A549 (cell line): Measurements from ENCODE around the gene NDUFA5. TPM values are rescaled to one million over a fixed set of nuclear protein-coding genes. Genes with fewer than 3 reads are reported as not detected.
A peak's percentile ranks its signal among the peaks of the same experiment; 100 is the strongest.

Experiments used
- ATAC-seq, 2 experiments: fragments of 200-7000 bp in 1 of 2; fragments of >200 bp in 1 of 2; cut with Nextera tagmentation in 1 of 2; cut with Tn5 transposase in 1 of 2; 3 replicates each; pipeline versions ENCODE4 v1.8.0 to v1.9.1; 2018 to 2020; ENCODE audit warnings: mild to moderate bottlenecking in 1 of 2, moderate library complexity in 1 of 2
- CTCF ChIA-PET: fragments of 300-600 bp; sonication (Branson Sonifier 250); formaldehyde crosslinking; extraction: SDS; loops from one replicate; lab custom pipeline; 2021; ENCODE audit warnings: antibody characterized with exemption, inconsistent platforms; lab: Yijun Ruan, JAX
- POLR2A ChIA-PET: fragments of 350-600 bp; formaldehyde crosslinking; extraction: SDS; loops from one replicate; lab custom pipeline; 2021; ENCODE audit warnings: antibody characterized with exemption, inconsistent platforms; lab: Yijun Ruan, JAX
- DNase-seq, 2 experiments: peaks; one replicate each; pipeline versions ENCODE4 v3.0.0 to v3.0.0-alpha.2; 2011 to 2016; ENCODE audit warnings: low read depth in 1 of 2, low spot score in 1 of 2
- FAIRE-seq: peaks from 2 replicates; lab custom pipeline; 2011; peaks lifted over from hg19 to GRCh38; lab: Jason Lieb, UNC
- H3K27ac ChIP-seq, 2 experiments: fragments of >200 bp; sonication (Bioruptor Twin); formaldehyde crosslinking; 3 replicates each; pipeline ENCODE4 v1.5.1; 2016 to 2017
- H3K4me1 ChIP-seq: fragments of >200 bp; sonication (Bioruptor Twin); formaldehyde crosslinking; 3 replicates; pipeline ENCODE4 v1.6.1; 2016
- H3K4me2 ChIP-seq: fragments of >200 bp; sonication (Bioruptor Twin); formaldehyde crosslinking; 3 replicates; pipeline ENCODE4 v1.6.1; 2016
- H3K4me3 ChIP-seq: fragments of >200 bp; sonication (Bioruptor Twin); formaldehyde crosslinking; 3 replicates; pipeline ENCODE4 v1.5.1; 2016
- H3K9me3 ChIP-seq: fragments of >200 bp; sonication (Bioruptor Twin); formaldehyde crosslinking; 3 replicates; pipeline ENCODE4 v1.6.1; 2016
- CHD4 ChIP-seq: fragments of 200-600 bp; sonication (generic); IDR thresholded peaks from 2 replicates; pipeline ENCODE4 v1.6.1; 2016; ENCODE audit warnings: antibody characterized with exemption, mild to moderate bottlenecking, borderline replicate concordance
- CTCF ChIP-seq: fragments of >200 bp; sonication (Bioruptor Twin); formaldehyde crosslinking; IDR thresholded peaks from 3 replicates; pipeline ENCODE4 v1.5.1; 2016
- E2F6 ChIP-seq: IDR thresholded peaks from 2 replicates; pipeline ENCODE4 v1.6.1; 2012; ENCODE audit warnings: low read depth, borderline replicate concordance
- EHMT2 ChIP-seq: fragments of 200-600 bp; sonication (generic); IDR thresholded peaks from 2 replicates; pipeline ENCODE4 v1.6.1; 2016; ENCODE audit warnings: antibody characterized with exemption, low read depth, mild to moderate bottlenecking, moderate library complexity
- ESRRA ChIP-seq: fragments of 150-350 bp; IDR thresholded peaks from 2 replicates; pipeline ENCODE4 v1.6.1; 2014; ENCODE audit warnings: mild to moderate bottlenecking, low read length, borderline replicate concordance
- GATA3 ChIP-seq: IDR thresholded peaks from 2 replicates; pipeline ENCODE4 v1.6.1; 2012; ENCODE audit warnings: borderline replicate concordance
- HMGXB4 ChIP-seq: fragments of 250-450 bp; sonication (Bioruptor Pico); IDR thresholded peaks from 2 replicates; pipeline ENCODE4 v1.5.0; 2021; ENCODE audit warnings: mild to moderate bottlenecking, moderate library complexity, borderline replicate concordance
- HOXB13 ChIP-seq: fragments of 250-450 bp; sonication (Bioruptor Pico); IDR thresholded peaks from 2 replicates; pipeline ENCODE4 v1.5.0; 2020; ENCODE audit warnings: low read depth, mild to moderate bottlenecking, moderate library complexity
- HOXB5 ChIP-seq: fragments of 250-450 bp; sonication (Bioruptor Pico); IDR thresholded peaks from 2 replicates; pipeline ENCODE4 v1.5.0; 2020; ENCODE audit warnings: mild to moderate bottlenecking, moderate library complexity
- KDM5A ChIP-seq: fragments of 200-600 bp; sonication (generic); IDR thresholded peaks from 2 replicates; pipeline ENCODE4 v1.6.1; 2016; ENCODE audit warnings: antibody characterized with exemption, mild to moderate bottlenecking
- MAX ChIP-seq: IDR thresholded peaks from 2 replicates; pipeline ENCODE4 v1.6.1; 2012
- MYC ChIP-seq: IDR thresholded peaks from 2 replicates; pipeline ENCODE4 v1.6.1; 2012; ENCODE audit warnings: mild to moderate bottlenecking, inconsistent platforms, low read length, improper control_type of control experiment, borderline replicate concordance
- NR3C1 ChIP-seq: fragments of >200 bp; sonication (Bioruptor Twin); formaldehyde crosslinking; IDR thresholded peaks from 3 replicates; pipeline ENCODE4 v1.6.1; 2017
- POLR2A ChIP-seq: IDR thresholded peaks from 2 replicates; pipeline ENCODE4 v1.6.1; 2012; ENCODE audit warnings: mild to moderate bottlenecking, low read length
- RAD21 ChIP-seq, 2 experiments: fragments of >200 bp in 1 of 2; sonication (Bioruptor Twin) in 1 of 2; formaldehyde crosslinking in 1 of 2; IDR thresholded peaks in 1 of 2; conservative IDR thresholded peaks in 1 of 2; 2 replicates in 1 of 2; 3 replicates in 1 of 2; pipeline ENCODE4 v1.6.1; 2012 to 2018; ENCODE audit warnings: inconsistent platforms in 1 of 2
- SMC3 ChIP-seq: fragments of >200 bp; sonication (Bioruptor Twin); formaldehyde crosslinking; IDR thresholded peaks from 3 replicates; pipeline ENCODE4 v1.6.1; 2018; ENCODE audit warnings: inconsistent platforms
- ZC3H11A ChIP-seq: fragments of 450-650 bp; IDR thresholded peaks from 2 replicates; pipeline ENCODE4 v1.6.1; 2014; ENCODE audit warnings: antibody characterized with exemption, mild to moderate bottlenecking
- WGBS: methylation state at CpG from one replicate; pipeline ENCODE4 v1.1.6; 2017; ENCODE audit errors: missing lambda C conversion rate; 5-methylcytosine and 5-hydroxymethylcytosine counted together
- polyA plus RNA-seq, 4 experiments: library from polyadenylated mRNA; depleted of rRNA in 3 of 4; stranded (reverse); fragments of >200 nt; fragmentation: RNase III in 1 of 4; extraction: RNeasy Plus Mini Kit Qiagen cat#74134 plus additional on column Dnase treatment in 1 of 4; gene quantifications; 2 replicates in 3 of 4; 3 replicates in 1 of 4; pipeline ENCODE4 v1.2.3, GENCODE V29; 2011 to 2017

Gene NDUFA5
- polyA plus RNA-seq, 2 of the 4 experiments (the other 2 are of a cell fraction) = 58.8 to 64.8 TPM

GRCh38 chr7:123580406-123581161, 23.0 kb upstream of the NDUFA5 start:
- ATAC-seq (peak; percentile 95 to 96), DNase-seq (peak in 1 of 2 experiments; percentile 53), FAIRE-seq (peak; percentile 92)
- H3K9me3 ChIP-seq = no peaks in the 10 kb centered on the region
- POLR2A ChIA-PET = no interaction called here
- H3K4me3 ChIP-seq = no peak overlapping the region
- no peak for TF ChIP-seq GATA3
- TF ChIP-seq SMC3 = peak; percentile 50
- no peak for TF ChIP-seq NR3C1
- TF ChIP-seq CTCF = peak; percentile 68
- TF ChIP-seq HMGXB4 (CRISPR knock-in tag) = no peak
- TF ChIP-seq HOXB5 (CRISPR knock-in tag) = no peak
- no peak for TF ChIP-seq MYC
- TF ChIP-seq RAD21 (conservative IDR thresholded peaks at IDR 0.05 in 1 of 2, IDR thresholded peaks at IDR 0.05 in 1 of 2) = peak; percentile 63 to 68
- 10% methylated on average over 8 of the region's 8 CpGs for WGBS
- no peaks in the 10 kb centered on the region for H3K4me1 ChIP-seq
- H3K27ac ChIP-seq = no peak overlapping the region
- H3K4me2 ChIP-seq = 0 out of 3 replicates have a peak overlapping the region, but pooled peaks have one; percentile 29
- CTCF ChIA-PET = interaction anchor here (0.6 to 4.7 kb wide), 17 partner anchors 10 to 1881 kb away, joined by 3 to 29 read pairs (median 3); no protein-coding TSS in a partner anchor

GRCh38 chr7:123579416-123579815, 21.8 kb upstream of the NDUFA5 start:
- H3K4me2 ChIP-seq = no peak overlapping the region
- H3K4me1 ChIP-seq = no peaks in the 10 kb centered on the region
- POLR2A ChIA-PET = no interaction called here
- DNase-seq (no peak), FAIRE-seq (no peak), ATAC-seq (no peak)
- H3K9me3 ChIP-seq = no peaks in the 10 kb centered on the region
- no peak overlapping the region for H3K27ac ChIP-seq
- TF ChIP-seq HMGXB4 (CRISPR knock-in tag) (no peak), MAX (no peak), SMC3 (no peak), EHMT2 (no peak), RAD21 (conservative IDR thresholded peaks at IDR 0.05 in 1 of 2, IDR thresholded peaks at IDR 0.05 in 1 of 2) (no peak), CHD4 (no peak), POLR2A (no peak), E2F6 (no peak), NR3C1 (no peak), MYC (no peak), ZC3H11A (no peak), HOXB13 (CRISPR knock-in tag) (no peak), ESRRA (no peak), KDM5A (no peak)
- TF ChIP-seq, all 56 proteins: peak for 0
- CTCF ChIA-PET = no interaction called here
- H3K4me3 ChIP-seq = no peak overlapping the region
